Stimulated activated naive B cell treated with anti-CD40 and anti-IgM and Interleukin-4, amounts not matched to agents 10 μg/mL and 1 μg/mL and 100 μg/mL, for 72 hours (primary cell): Measurements from ENCODE around the gene ABHD12.
"Not testable (repeated sequence)": the region's sequence is repeated elsewhere in the genome, so short reads cannot be mapped to it uniquely, and the experiment has no call there.

Source experiments
- ATAC-seq, 2 donors: fragments of 150-1000 bp; cut with Tn5 transposase; replicated peaks; 2 replicates each; pipeline ENCODE4 v1.10.0; 2021; ENCODE audit warnings: moderate library complexity in 1 of 2
- DNase-seq: peaks from one replicate; pipeline ENCODE4 v3.0.0; 2021
- H3K27ac Mint-ChIP-seq: one replicate; pipeline ENCODE4 v1.8.0; 2022; ENCODE audit warnings: mild to moderate bottlenecking, mixed read lengths
- H3K27me3 Mint-ChIP-seq, 2 donors: one replicate each; pipeline ENCODE4 v1.8.0; 2022; ENCODE audit warnings: mixed read lengths in 2 of 2
- H3K36me3 Mint-ChIP-seq, 2 donors: one replicate each; pipeline ENCODE4 v1.8.0; 2022; ENCODE audit warnings: mixed read lengths in 2 of 2, mild to moderate bottlenecking in 1 of 2
- H3K4me1 Mint-ChIP-seq, 2 donors: one replicate each; pipeline ENCODE4 v1.8.0; 2022; ENCODE audit warnings: mixed read lengths in 2 of 2, mild to moderate bottlenecking in 1 of 2
- H3K4me3 Mint-ChIP-seq, 2 donors: one replicate each; pipeline ENCODE4 v1.8.0; 2022; ENCODE audit warnings: mild to moderate bottlenecking in 2 of 2, mixed read lengths in 2 of 2, moderate library complexity in 1 of 2
- H3K9me3 Mint-ChIP-seq, 2 donors: one replicate each; pipeline ENCODE4 v1.8.0; 2022; ENCODE audit warnings: mixed read lengths in 2 of 2, mild to moderate bottlenecking in 1 of 2

ABHD12 gene

DNA sequence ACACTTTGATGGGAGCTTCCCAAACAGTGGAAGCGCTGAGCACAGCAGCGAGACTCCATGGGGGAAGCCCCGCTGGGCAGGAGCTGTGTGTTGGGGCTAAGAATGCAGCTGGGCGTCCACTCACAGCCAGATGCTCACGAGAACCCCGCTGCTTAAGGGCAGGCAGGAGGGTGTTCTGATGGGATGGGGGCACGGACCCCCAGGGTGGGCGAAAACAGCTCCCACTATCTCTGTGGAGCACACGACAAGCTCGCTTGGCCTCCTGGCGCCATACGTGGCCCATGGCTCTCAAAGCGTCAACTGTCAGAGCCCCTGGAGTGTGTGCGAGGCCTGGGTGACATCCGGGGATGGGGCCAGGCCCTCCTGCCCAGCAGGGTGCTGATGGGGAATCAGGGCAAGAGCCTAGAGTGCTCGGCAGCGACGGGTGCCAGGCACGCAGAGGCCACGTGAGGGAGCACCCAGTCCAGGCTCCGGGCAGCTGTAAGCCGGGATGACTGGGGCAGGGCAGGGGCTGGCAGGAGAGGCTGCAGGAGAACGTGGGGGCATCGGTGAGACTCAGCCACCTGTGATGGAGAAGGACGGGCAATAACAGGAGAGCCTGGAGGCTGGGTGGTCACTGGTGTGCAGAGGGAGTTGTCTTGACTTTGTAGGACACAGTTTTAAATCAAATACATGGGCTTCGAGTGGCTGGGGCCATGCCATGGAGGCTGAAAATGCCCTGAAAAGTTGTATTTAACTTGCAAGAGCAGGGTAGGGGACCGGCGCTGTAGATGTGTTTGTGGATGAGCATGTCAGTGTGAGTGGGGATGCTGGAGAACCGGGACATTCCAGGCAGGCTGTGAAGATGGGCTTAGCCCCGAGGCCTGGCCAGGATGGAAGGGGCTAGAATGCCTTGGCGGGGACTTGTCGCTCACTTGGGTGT is 115.5 kb downstream of the ABHD12 start:
- no peak overlapping the region for H3K4me3 Mint-ChIP-seq
- DNase-seq (no peak), ATAC-seq (no peak)
- H3K9me3 Mint-ChIP-seq: no peaks in the 10 kb centered on the region
- H3K36me3 Mint-ChIP-seq: peaks cover 61 to 75% of the 10 kb centered on the region in 2 donors
- no peak overlapping the region for H3K27ac Mint-ChIP-seq
- H3K4me1 Mint-ChIP-seq: peaks cover 7 to 8% of the 10 kb centered on the region in 2 donors
- no peaks in the 10 kb centered on the region for H3K27me3 Mint-ChIP-seq

DNA sequence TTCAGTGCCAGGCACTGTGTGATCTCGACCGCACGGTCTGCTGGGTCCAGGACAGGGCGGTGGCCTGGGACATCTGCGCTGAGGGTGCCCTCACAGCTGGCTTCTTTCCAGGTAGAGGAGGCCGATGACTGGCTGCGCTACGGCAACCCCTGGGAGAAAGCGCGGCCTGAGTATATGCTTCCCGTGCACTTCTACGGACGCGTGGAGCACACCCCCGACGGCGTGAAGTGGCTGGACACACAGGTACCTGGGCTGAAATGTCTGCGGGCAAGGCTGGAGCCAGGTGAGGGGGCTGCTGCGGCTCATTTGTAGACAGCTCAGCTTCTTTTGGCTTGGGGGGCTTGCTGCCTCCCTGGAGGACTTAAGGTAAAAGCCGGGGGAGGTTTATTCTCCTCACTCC is 116.2 kb downstream of the ABHD12 start:
- Mint-ChIP-seq H3K36me3 (peaks cover 66 to 75% of the 10 kb centered on the region in 2 donors), H3K27me3 (no peaks in the 10 kb centered on the region), H3K4me3 (no peak overlapping the region), H3K27ac (no peak overlapping the region), H3K4me1 (peaks cover under 1 to 2% of the 10 kb centered on the region in 2 donors), H3K9me3 (no peaks in the 10 kb centered on the region)
- DNase-seq (no peak), ATAC-seq (no peak)

DNA sequence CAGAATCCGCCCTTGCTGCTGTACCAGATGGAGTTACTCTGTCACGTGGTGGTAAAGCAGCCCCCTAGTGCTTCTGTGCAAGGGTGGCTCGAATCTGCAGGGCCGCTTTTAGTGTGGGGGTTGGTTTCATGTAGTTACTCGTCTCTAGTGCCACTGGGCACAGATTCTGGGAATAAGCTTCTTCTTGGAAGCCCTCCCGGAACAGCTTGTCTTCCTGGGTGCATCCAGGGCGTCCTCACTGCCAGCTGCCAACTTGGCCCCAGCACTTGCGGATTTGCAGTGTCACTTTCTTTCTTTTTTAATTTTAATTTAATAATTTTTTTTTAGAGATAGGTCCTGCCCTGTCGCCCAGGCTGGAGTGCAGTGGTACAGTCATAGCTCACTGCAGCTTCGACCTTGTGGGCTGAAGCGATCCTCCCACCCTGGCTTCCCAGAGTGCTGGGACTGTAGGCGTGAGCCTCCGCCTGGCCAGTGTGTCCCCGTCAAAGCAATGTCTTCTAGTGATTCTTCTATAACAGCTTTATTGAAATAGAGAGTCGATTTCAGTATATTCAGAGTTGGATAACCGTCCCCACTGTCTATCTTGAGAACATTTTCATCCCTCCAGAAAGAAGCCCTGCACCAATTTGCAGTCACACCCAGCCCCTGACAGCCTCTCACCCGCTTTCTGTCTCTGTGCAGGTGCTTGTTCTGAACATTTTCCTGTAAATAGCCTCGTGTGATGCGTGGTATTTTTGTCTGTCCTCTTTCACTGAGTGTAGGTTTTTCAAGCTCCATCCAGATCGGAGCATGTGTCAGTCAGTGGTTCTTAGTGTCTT is 116.9 kb downstream of the ABHD12 start:
- Mint-ChIP-seq H3K4me3 (no peak overlapping the region), H3K9me3 (no peaks in the 10 kb centered on the region), H3K4me1 (no peaks in the 10 kb centered on the region), H3K27me3 (no peaks in the 10 kb centered on the region), H3K36me3 (peaks cover 63 to 75% of the 10 kb centered on the region in 2 donors), H3K27ac (no peak overlapping the region)
- DNase-seq (no peak), ATAC-seq (no peak)

DNA sequence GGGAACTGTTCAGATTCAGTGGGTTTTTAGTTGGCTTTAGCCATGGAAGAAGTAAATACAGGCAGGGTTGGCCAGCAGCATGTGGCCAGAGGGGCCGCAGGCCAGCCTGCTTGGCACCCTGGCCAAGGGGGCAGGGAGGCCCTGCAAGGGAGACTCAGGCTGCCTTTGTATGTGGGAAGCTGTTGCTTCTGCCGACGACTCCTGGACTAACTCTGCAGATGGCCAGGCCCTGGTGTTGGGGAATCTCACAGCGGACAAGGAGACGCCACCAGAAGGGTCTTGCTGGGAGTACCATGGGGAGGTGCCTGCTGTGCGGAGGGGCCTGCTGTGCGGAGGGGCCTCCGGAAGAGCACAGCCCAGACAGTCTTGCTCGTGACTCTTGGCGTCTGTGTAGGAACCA is 117.6 kb downstream of the ABHD12 start:
- Mint-ChIP-seq H3K9me3 (no peaks in the 10 kb centered on the region), H3K4me1 (no peaks in the 10 kb centered on the region), H3K27me3 (no peaks in the 10 kb centered on the region), H3K27ac (no peak overlapping the region), H3K4me3 (no peak overlapping the region), H3K36me3 (peaks cover 63 to 71% of the 10 kb centered on the region in 2 donors)
- DNase-seq (no peak), ATAC-seq (no peak)

DNA sequence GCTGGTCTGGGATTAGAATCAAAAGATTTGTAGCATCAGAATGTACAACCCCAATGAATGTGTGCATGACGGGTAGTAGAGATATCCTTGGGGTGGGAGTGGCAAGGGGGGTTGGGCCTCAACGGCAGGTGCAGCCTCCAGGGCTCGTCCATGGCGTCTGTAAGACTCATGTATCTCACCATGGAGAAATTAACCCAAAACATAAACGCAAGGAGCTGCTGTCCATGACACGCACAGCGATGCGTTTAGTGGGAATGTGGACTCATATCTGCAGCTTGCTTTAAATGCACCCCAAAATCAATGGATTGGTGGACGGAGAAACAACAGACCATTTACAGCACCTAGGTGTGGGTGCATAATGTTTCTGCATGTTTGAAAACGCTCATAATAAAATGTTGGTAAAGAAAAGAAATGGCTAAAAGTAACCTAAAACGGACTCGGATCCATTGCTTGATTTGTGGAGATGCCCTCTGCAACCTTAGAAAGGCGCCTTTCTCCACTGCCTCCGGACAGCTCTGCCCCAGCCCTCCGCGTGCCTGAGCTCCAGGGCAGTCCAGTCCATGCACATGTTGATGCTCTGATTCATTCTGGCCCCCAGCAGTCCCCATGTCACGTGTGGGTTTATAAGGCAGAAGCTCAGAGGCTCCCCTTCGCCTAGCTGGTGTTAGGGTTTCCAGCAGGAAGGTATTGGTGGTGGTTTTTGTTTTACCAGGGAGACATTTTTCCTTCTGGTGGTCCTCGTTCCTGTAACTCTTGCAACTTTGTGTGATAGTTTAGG is 118.2 kb downstream of the ABHD12 start:
- H3K9me3 Mint-ChIP-seq: no peaks in the 10 kb centered on the region
- no peaks in the 10 kb centered on the region for H3K27me3 Mint-ChIP-seq
- H3K27ac Mint-ChIP-seq: no peak overlapping the region
- DNase-seq (no peak), ATAC-seq (no peak)
- H3K4me1 Mint-ChIP-seq: no peaks in the 10 kb centered on the region
- H3K36me3 Mint-ChIP-seq: peaks cover 56 to 66% of the 10 kb centered on the region in 2 donors
- no peak overlapping the region for H3K4me3 Mint-ChIP-seq

DNA sequence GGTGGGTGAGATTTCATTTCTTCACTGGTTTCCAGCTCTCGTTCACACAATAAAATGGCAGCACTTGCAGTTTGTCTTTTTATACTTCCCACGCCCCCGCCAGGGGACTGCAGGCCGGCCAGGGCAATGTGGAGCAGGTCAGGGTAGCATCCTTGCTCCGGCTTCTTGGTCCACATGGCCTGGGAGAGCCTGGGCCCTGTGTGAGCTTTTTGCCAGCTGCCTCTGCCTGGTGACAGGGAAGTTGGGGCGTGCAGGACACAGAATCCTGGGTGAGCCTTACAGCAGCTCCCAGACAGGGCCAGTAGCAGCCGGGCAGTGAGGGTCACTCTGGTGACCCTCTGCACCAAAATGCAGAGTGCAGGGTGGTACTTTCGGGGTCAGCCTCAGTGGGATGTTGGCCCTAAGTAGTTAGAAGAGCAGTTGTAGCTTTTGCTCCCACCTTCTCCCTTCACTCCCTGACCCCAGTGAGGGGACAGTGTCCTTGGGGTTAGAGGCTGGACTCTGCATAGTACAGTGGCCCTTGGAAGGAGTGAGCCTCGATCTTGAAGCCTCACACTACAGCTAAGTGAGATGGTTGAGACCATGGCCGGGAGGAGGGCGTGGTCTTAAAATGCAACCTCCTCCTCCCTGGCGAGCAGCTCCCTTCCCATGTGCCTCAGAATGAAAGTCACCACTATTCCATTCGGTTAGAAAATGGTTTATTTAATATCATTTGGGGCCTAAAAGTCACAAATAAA is 119.0 kb downstream of the ABHD12 start:
- H3K27me3 Mint-ChIP-seq: no peaks in the 10 kb centered on the region
- no peaks in the 10 kb centered on the region for H3K9me3 Mint-ChIP-seq
- no peak overlapping the region for H3K4me3 Mint-ChIP-seq
- H3K36me3 Mint-ChIP-seq: peaks cover 53 to 67% of the 10 kb centered on the region in 2 donors
- H3K4me1 Mint-ChIP-seq: no peaks in the 10 kb centered on the region
- ATAC-seq (no peak), DNase-seq (no peak)
- no peak overlapping the region for H3K27ac Mint-ChIP-seq

DNA sequence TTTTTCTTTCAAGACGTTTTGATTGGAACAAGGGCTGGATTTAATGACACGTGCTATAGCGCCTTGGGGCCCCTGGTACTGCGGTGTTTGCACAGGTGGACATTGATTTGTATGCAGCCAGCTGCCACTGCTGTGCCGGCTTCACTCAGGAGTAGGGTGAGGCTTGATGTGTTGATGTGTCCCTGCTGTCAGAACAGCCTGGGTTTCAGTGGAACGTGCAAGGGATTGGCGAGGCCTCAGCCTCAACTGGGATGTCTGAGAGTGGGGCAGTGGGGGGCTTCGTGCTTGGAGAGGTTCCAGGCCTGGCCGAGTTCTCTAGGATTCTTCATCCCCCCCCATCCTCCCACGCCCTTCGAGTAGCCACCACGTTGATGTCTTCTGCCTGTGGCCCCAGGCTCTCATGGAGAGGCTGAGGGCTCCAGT is 119.8 kb downstream of the ABHD12 start:
- DNase-seq (no peak), ATAC-seq (no peak)
- H3K4me3 Mint-ChIP-seq: no peak overlapping the region
- no peaks in the 10 kb centered on the region for H3K9me3 Mint-ChIP-seq
- H3K4me1 Mint-ChIP-seq: no peaks in the 10 kb centered on the region
- H3K27ac Mint-ChIP-seq: no peak overlapping the region
- H3K27me3 Mint-ChIP-seq: no peaks in the 10 kb centered on the region
- peaks cover 46 to 60% of the 10 kb centered on the region in 2 donors for H3K36me3 Mint-ChIP-seq

DNA sequence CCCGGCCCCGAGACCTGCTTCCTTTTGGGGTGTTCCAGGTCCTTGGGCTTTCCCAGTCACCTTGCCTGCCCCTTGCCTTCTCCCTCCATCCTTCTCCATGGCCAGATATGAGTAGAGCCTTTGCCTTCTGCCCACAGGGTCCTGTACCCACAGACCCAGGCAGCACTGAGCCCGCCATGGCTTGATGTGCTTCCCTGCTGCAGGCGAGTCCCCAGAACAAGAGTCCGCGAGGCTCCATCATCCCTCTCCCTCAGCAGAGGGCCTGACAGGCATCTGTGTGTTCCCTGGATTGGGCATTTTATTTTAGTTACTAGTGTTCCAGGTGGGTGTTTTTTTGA is 120.8 kb downstream of the ABHD12 start:
- ATAC-seq (no peak), DNase-seq (no peak)
- H3K9me3 Mint-ChIP-seq: no peaks in the 10 kb centered on the region
- no peaks in the 10 kb centered on the region for H3K27me3 Mint-ChIP-seq
- peaks cover 39 to 52% of the 10 kb centered on the region in 2 donors for H3K36me3 Mint-ChIP-seq
- no peak overlapping the region for H3K27ac Mint-ChIP-seq
- H3K4me3 Mint-ChIP-seq: no peak overlapping the region
- no peaks in the 10 kb centered on the region for H3K4me1 Mint-ChIP-seq

DNA sequence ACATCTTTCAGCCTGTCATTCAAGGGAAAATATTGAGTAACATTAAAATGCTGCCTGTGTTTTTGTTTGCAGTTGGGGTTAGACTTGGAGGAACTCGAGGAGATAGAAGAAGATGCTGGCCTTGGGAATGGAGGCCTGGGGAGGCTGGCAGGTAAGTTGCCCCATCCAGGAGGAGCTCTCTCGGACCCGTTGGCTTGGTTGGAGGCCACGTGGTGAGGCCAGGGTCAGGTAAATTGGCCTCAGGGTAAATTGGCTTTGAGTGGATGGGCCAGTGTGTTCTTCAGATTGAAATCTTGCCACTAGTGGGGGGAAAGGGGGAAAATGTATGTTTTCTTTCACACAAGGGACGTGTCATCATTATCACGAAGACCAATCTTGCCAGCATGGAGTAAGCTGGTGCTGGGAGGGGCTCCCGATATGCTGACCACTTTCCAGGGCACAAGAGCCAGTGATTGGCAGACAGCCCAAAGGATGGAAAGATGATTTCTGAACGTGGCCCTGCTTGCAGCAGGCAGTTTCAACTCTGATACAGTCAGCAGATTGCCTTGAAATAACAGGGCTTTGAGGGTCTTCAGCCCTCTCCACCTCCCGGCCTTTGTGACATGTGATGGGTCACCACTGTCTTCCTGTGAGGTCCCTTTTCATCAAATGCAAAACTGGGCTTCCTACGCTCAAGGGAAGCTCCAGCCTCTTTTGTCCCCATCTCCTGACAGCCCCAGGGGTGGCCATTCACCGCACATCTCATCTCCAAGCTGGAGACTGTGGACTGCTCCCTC is 121.4 kb downstream of the ABHD12 start:
- ATAC-seq (no peak), DNase-seq (no peak)
- Mint-ChIP-seq H3K4me1 (peaks cover 0 to under 1% of the 10 kb centered on the region in 2 donors), H3K27ac (no peak overlapping the region), H3K27me3 (no peaks in the 10 kb centered on the region), H3K4me3 (no peak overlapping the region), H3K36me3 (peaks cover 39 to 54% of the 10 kb centered on the region in 2 donors), H3K9me3 (peaks cover 0 to under 1% of the 10 kb centered on the region in 2 donors)

DNA sequence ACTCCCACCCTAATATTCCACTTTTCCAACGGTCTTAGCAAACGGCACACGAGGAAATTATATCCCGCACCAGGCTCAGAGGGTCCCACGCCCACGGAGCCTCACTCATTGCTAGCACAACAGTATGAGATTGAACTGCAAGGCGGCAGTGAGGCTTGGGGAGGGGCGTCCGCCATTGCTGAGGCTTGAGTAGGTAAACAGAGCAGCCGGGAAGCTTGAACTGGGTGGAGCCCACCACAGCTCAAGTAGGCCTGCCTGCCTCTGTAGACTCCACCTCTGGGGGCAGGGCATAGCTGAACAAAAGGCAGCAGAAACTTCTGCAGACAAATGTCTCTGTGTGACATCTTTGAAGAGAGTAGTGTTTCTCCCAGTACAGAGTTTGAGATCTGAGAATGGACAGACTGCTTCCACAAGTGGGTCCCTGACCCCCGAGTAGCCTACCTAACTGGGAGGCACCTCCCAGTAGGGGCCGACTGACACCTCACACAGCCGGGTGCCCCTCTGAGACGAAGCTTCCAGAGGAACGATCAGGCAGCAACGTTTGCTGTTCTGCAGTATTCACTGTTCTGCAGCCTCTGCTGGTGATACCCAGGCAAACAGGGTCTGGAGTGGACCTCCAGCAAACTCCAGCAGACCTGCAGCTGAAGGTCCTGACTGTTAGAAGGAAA is 129.7 kb downstream of the ABHD12 start:
- H3K27ac Mint-ChIP-seq, DNase-seq, ATAC-seq, H3K4me3 Mint-ChIP-seq, H3K27me3 Mint-ChIP-seq, H3K9me3 Mint-ChIP-seq: not testable (repeated sequence)
- Mint-ChIP-seq H3K4me1 (peaks cover 7 to 15% of the 10 kb centered on the region in 2 donors), H3K36me3 (peaks cover 35 to 57% of the 10 kb centered on the region in 2 donors)

DNA sequence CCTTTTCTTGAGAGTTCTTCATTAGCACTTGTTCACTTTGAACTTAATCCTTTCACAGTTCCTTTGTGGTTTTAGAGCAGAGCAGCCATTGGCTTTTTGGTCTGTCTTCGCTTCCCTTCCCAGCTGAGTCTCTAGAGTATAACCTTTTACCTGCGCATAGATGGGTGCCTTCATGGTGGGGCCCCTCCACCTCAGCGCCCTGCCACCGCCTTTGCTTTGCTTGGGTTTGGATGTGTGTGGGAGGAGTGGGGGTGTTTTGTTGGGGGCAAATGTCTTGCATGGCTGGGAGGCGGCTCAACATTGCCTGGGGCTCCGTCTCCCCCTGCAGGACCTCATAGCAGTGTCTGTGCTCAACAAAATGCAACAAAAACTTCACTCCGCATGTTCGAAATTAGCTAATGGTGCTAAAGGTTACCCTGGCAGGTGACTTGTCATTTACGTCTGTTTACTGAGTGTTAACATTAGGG is 130.8 kb downstream of the ABHD12 start:
- Mint-ChIP-seq H3K9me3 (peaks cover 0 to 3% of the 10 kb centered on the region in 2 donors), H3K36me3 (peaks cover 39 to 58% of the 10 kb centered on the region in 2 donors), H3K27me3 (no peaks in the 10 kb centered on the region), H3K27ac (no peak overlapping the region), H3K4me3 (no peak overlapping the region), H3K4me1 (peaks cover 7 to 16% of the 10 kb centered on the region in 2 donors)
- no peak for ATAC-seq
- no peak for DNase-seq

DNA sequence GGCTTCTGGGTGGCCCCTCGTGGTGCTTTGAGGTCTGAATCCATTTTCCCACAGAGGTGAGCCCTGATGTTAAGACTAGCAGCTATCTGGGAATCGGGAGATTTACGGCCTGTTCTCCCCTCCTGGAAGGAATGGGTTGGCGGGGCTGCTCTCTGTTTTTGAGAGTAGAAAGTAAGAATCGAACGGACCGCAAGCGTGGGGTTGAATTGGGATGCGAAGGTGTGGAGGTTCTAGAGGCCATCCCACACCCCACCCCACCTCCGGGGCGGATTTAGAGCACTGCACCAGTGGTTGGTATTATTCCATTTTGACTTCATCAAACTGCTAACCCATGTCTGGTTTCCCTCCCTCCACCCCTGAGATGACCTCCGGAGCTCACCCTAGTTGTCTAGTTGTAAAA is 131.3 kb downstream of the ABHD12 start:
- H3K27ac Mint-ChIP-seq: no peak overlapping the region
- H3K36me3 Mint-ChIP-seq: peaks cover 34 to 55% of the 10 kb centered on the region in 2 donors

More for the DNA sequence above, 131.3 kb downstream of the ABHD12 start:
- DNase-seq: no peak
- Mint-ChIP-seq H3K9me3 (peaks cover 0 to 3% of the 10 kb centered on the region in 2 donors), H3K27me3 (no peaks in the 10 kb centered on the region), H3K4me1 (peaks cover 7 to 16% of the 10 kb centered on the region in 2 donors), H3K4me3 (no peak overlapping the region)
- no peak for ATAC-seq
